A673 (cell line): ENCODE results near the gene TTLL5. TPM values are rescaled to one million over a fixed set of nuclear protein-coding genes. Genes with fewer than 3 reads are reported as not detected.

Experiments used
- BruUV-seq: library from RNA; stranded (reverse); fragments of 400-500 nt; replicated peaks from 2 replicates; lab custom pipeline; 2021; lab: Mats Ljungman, UMichigan
- CTCF ChIA-PET: fragments of 300-600 bp; sonication (Branson Sonifier 250); formaldehyde crosslinking; loops from one replicate; lab custom pipeline; 2022; ENCODE audit warnings: antibody characterized with exemption; lab: Charles Lee
- POLR2A ChIA-PET: fragments of 300-600 bp; sonication (Branson Sonifier 250); formaldehyde crosslinking; loops from one replicate; lab custom pipeline; 2022; ENCODE audit warnings: antibody characterized with exemption; ENCODE audit not compliant: low non-redundant PET; lab: Charles Lee
- DNase-seq: peaks from one replicate; pipeline ENCODE4 v3.0.0-alpha.2; 2015; ENCODE audit warnings: low spot score
- H3K27ac ChIP-seq: fragments of 200-600 bp; sonication (generic); 2 replicates; pipeline ENCODE4 v1.5.1; 2016; ENCODE audit warnings: mixed run types, low read depth, mild to moderate bottlenecking, mixed read lengths, antibody characterized with exemption, low read length; ENCODE audit not compliant: poor library complexity, severe bottlenecking
- H3K27me3 ChIP-seq: fragments of 200-600 bp; sonication (generic); replicated peaks from 2 replicates; pipeline ENCODE4 v1.6.1; 2017; ENCODE audit warnings: mixed run types, low read depth, mild to moderate bottlenecking, mixed read lengths, antibody characterized with exemption, low read length; ENCODE audit not compliant: insufficient read depth, poor library complexity
- H3K36me3 ChIP-seq: fragments of 200-600 bp; sonication (generic); 2 replicates; pipeline ENCODE4 v1.6.1; 2016; ENCODE audit warnings: mixed run types, mild to moderate bottlenecking, mixed read lengths, antibody characterized with exemption, low read length; ENCODE audit not compliant: insufficient read depth, poor library complexity, severe bottlenecking
- H3K4me1 ChIP-seq: fragments of 200-600 bp; sonication (generic); 2 replicates; pipeline ENCODE4 v1.6.1; 2017; ENCODE audit warnings: mixed run types, mild to moderate bottlenecking, mixed read lengths, antibody characterized with exemption, low read length; ENCODE audit not compliant: insufficient read depth, poor library complexity, severe bottlenecking
- H3K4me3 ChIP-seq: fragments of 200-600 bp; sonication (generic); 2 replicates; pipeline ENCODE4 v1.5.1; 2016; ENCODE audit warnings: low read depth, mixed run types, mild to moderate bottlenecking, mixed read lengths, low read length; ENCODE audit not compliant: poor library complexity, severe bottlenecking
- H3K9me3 ChIP-seq: fragments of 200-600 bp; sonication (generic); 2 replicates; pipeline ENCODE4 v1.6.1; 2016; ENCODE audit warnings: mixed run types, low read depth, mild to moderate bottlenecking, mixed read lengths, antibody characterized with exemption, low read length; ENCODE audit not compliant: poor library complexity, severe bottlenecking
- CTCF ChIP-seq: fragments of 300-800, 200-600 bp; sonication (generic); conservative IDR thresholded peaks from 2 replicates; pipeline ENCODE4 v1.5.1; 2017; ENCODE audit warnings: low read depth, mild to moderate bottlenecking, antibody characterized with exemption, low read length, moderate library complexity, mixed read lengths
- EZH2 ChIP-seq: fragments of 200-600 bp; sonication (generic); IDR thresholded peaks from 2 replicates; pipeline ENCODE4 v1.6.1; 2017; ENCODE audit warnings: borderline replicate concordance, low read depth, mild to moderate bottlenecking, mixed read lengths, antibody characterized with exemption, low read length; ENCODE audit not compliant: poor library complexity, severe bottlenecking
- intact Hi-C: fragments of 100-400 bp; cut with micrococcal nuclease; formaldehyde crosslinking; loops from one replicate; pipeline ENCODE4 v1.10.0; 2022; ENCODE audit not compliant: unreplicated experiment
- total RNA-seq: library from RNA; stranded (reverse); gene quantifications from 2 replicates; pipeline ENCODE4 v1.2.3, GENCODE V29; 2021

The TTLL5 gene
- total RNA-seq, 1 experiment from 2014 or later, result 56.7 TPM

- Histone ChIP-seq H3K27me3 (no peaks in the 10 kb centered on the region), H3K36me3 (no peaks in the 10 kb centered on the region), H3K4me1 (no peaks in the 10 kb centered on the region), H3K27ac (peak overlapping the region; percentile 80), H3K9me3 (no peaks in the 10 kb centered on the region), H3K4me3 (peak overlapping the region; percentile 82)
- TF ChIP-seq CTCF (no peak), EZH2 (no peak)
- CTCF ChIA-PET, result no interaction called here
- intact Hi-C loops, result loop anchor here (5.0 kb wide), 1 partner anchor 401 kb away; no protein-coding TSS in a partner anchor
- POLR2A ChIA-PET, result no interaction called here
- DNase-seq, result no peak
- BruUV-seq, result no TSS peak
These were observed 325.4 kb downstream of the TTLL5 start for GRCh38 chr14:75986439-75986765.

GRCh38 chr14:75987201-75987970 is 326.3 kb downstream of the TTLL5 start:
- TF ChIP-seq CTCF (no peak), EZH2 (no peak)
- no peak overlapping the region for H3K4me3 ChIP-seq
- ChIA-PET CTCF (no interaction called here), POLR2A (no interaction called here)
- H3K27me3 ChIP-seq, result no peaks in the 10 kb centered on the region
- DNase-seq, result no peak
- no peak overlapping the region for H3K27ac ChIP-seq
- no peaks in the 10 kb centered on the region for H3K36me3 ChIP-seq
- intact Hi-C loops, result loop anchor here (5.0 kb wide), 1 partner anchor 400 kb away; no protein-coding TSS in a partner anchor
- no peaks in the 10 kb centered on the region for H3K9me3 ChIP-seq
- no TSS peak for BruUV-seq
- H3K4me1 ChIP-seq, result no peaks in the 10 kb centered on the region

- ChIA-PET CTCF (no interaction called here), POLR2A (no interaction called here)
- no TSS peak for BruUV-seq
- Histone ChIP-seq H3K9me3 (no peaks in the 10 kb centered on the region), H3K27ac (no peak overlapping the region), H3K27me3 (no peaks in the 10 kb centered on the region), H3K4me3 (no peak overlapping the region), H3K4me1 (no peaks in the 10 kb centered on the region), H3K36me3 (no peaks in the 10 kb centered on the region)
- TF ChIP-seq EZH2 (no peak), CTCF (no peak)
- no peak for DNase-seq
- intact Hi-C loops, result loop anchor here (5.0 kb wide), 1 partner anchor 398 kb away; no protein-coding TSS in a partner anchor
These were observed 328.1 kb downstream of the TTLL5 start for GRCh38 chr14:75989134-75989533.
